ENCODE data around the gene EFNA5.
"Not testable (repeated sequence)": the region's sequence is repeated elsewhere in the genome, so short reads cannot be mapped to it uniquely, and the experiment has no call there.

The EFNA5 gene

GRCh38 chr5:107359033-107359915, 311.5 kb downstream of the EFNA5 start:
- no peak for DNase-seq

- no peak for DNase-seq
Observed at GRCh38 chr5:107356891-107357290, 313.8 kb downstream of the EFNA5 start.

GRCh38 chr5:107352576-107352975, 318.2 kb downstream of the EFNA5 start:
- no peak for DNase-seq

- DNase-seq: not testable (repeated sequence)
Observed at GRCh38 chr5:107346580-107346979, 324.2 kb downstream of the EFNA5 start.

GRCh38 chr5:107342371-107342770, 328.4 kb downstream of the EFNA5 start:
- no peak for DNase-seq

GRCh38 chr5:107341376-107342084, 329.2 kb downstream of the EFNA5 start:
- DNase-seq: no peak

GRCh38 chr5:107340631-107341030, 330.1 kb downstream of the EFNA5 start:
- no peak for DNase-seq

- DNase-seq: no peak
Observed at GRCh38 chr5:107338335-107338734, 332.4 kb downstream of the EFNA5 start.

GRCh38 chr5:107337281-107337680, 333.5 kb downstream of the EFNA5 start:
- peak; percentile 36 for DNase-seq

GRCh38 chr5:107331882-107332281, 338.9 kb downstream of the EFNA5 start:
- DNase-seq: no peak

- DNase-seq: no peak
Observed at GRCh38 chr5:107331312-107331711, 339.4 kb downstream of the EFNA5 start.

GRCh38 chr5:107330903-107331302, 339.8 kb downstream of the EFNA5 start:
- DNase-seq: no peak

- no peak for DNase-seq
Observed at GRCh38 chr5:107329850-107330249, 340.9 kb downstream of the EFNA5 start.

All from T1000 (cell line).